ENCODE results near the gene FEZ2. TPM values are rescaled to one million over a fixed set of nuclear protein-coding genes. Genes with fewer than 3 reads are reported as not detected.

FEZ2 gene
- total RNA-seq, 4 donors from 2014 or later, result 27.9 to 66.6 (median 39.7) TPM

- no peak for DNase-seq
- Histone ChIP-seq H3K4me3 (no peak overlapping the region), H3K9me3 (no peaks in the 10 kb centered on the region), H3K27ac (no peak overlapping the region), H3K27me3 (no peaks in the 10 kb centered on the region), H3K36me3 (no peaks in the 10 kb centered on the region), H3K4me1 (no peaks in the 10 kb centered on the region)
- intact Hi-C loops (cut with DNase I; ENCODE audit: low total_unique reads), result no loop called here
- TF ChIP-seq POLR2A (IDR thresholded peaks at IDR 0.05), result no peak
- no peak for TF ChIP-seq CTCF (IDR thresholded peaks at IDR 0.05)
Measured at GRCh38 chr2:36515538-36515937, 82.4 kb downstream of the FEZ2 start.

- intact Hi-C loops (cut with DNase I; ENCODE audit: low total_unique reads), result no loop called here
Measured at GRCh38 chr2:36513661-36514060, 84.3 kb downstream of the FEZ2 start.

GRCh38 chr2:36512705-36513104 is 85.3 kb downstream of the FEZ2 start:
- Histone ChIP-seq H3K4me3 (no peak overlapping the region), H3K36me3 (no peaks in the 10 kb centered on the region), H3K4me1 (no peaks in the 10 kb centered on the region), H3K27me3 (no peaks in the 10 kb centered on the region), H3K9me3 (no peaks in the 10 kb centered on the region), H3K27ac (no peak overlapping the region)
- intact Hi-C loops (cut with DNase I; ENCODE audit: low total_unique reads), result no loop called here
- no peak for TF ChIP-seq POLR2A (IDR thresholded peaks at IDR 0.05)
- DNase-seq, result no peak

More at GRCh38 chr2:36513661-36514060, 84.3 kb downstream of the FEZ2 start:
- Histone ChIP-seq H3K4me1 (no peaks in the 10 kb centered on the region), H3K4me3 (no peak overlapping the region), H3K27ac (no peak overlapping the region), H3K27me3 (no peaks in the 10 kb centered on the region), H3K9me3 (no peaks in the 10 kb centered on the region), H3K36me3 (no peaks in the 10 kb centered on the region)
- TF ChIP-seq POLR2A (IDR thresholded peaks at IDR 0.05), result no peak
- no peak for TF ChIP-seq CTCF (IDR thresholded peaks at IDR 0.05)
- no peak for DNase-seq

GRCh38 chr2:36511858-36512603 is 85.9 kb downstream of the FEZ2 start:
- Histone ChIP-seq H3K9me3 (no peaks in the 10 kb centered on the region), H3K27me3 (no peaks in the 10 kb centered on the region), H3K27ac (no peak overlapping the region), H3K36me3 (no peaks in the 10 kb centered on the region), H3K4me3 (no peak overlapping the region), H3K4me1 (no peaks in the 10 kb centered on the region)
- intact Hi-C loops (cut with DNase I; ENCODE audit: low total_unique reads), result no loop called here
- no peak for DNase-seq
- no peak for TF ChIP-seq CTCF (IDR thresholded peaks at IDR 0.05)
- TF ChIP-seq POLR2A (IDR thresholded peaks at IDR 0.05), result no peak

GRCh38 chr2:36509075-36509474 is 88.9 kb downstream of the FEZ2 start:
- Histone ChIP-seq H3K4me3 (no peak overlapping the region), H3K4me1 (no peaks in the 10 kb centered on the region), H3K27me3 (no peaks in the 10 kb centered on the region), H3K9me3 (no peaks in the 10 kb centered on the region), H3K36me3 (no peaks in the 10 kb centered on the region), H3K27ac (no peak overlapping the region)
- no peak for TF ChIP-seq POLR2A (IDR thresholded peaks at IDR 0.05)
- TF ChIP-seq CTCF (IDR thresholded peaks at IDR 0.05), result no peak
- DNase-seq, result no peak
- intact Hi-C loops (cut with DNase I; ENCODE audit: low total_unique reads), result no loop called here
